HepG2 (cell line): Measurements from ENCODE around the gene IL16. TPM values are rescaled to one million over a fixed set of nuclear protein-coding genes. Genes with fewer than 3 reads are reported as not detected.

ENCODE experiments used
- ATAC-seq: fragments of 200-7000 bp; cut with Tn5 transposase; 3 replicates; pipeline ENCODE4 v1.9.1; 2020; ENCODE audit warnings: mild to moderate bottlenecking, moderate library complexity
- BruUV-seq: library from RNA; stranded (reverse); fragments of 400-500 nt; replicated peaks from 2 replicates; lab custom pipeline; 2021; lab: Mats Ljungman, UMichigan
- CTCF ChIA-PET: fragments of 300-600 bp; formaldehyde crosslinking; extraction: SDS; loops from one replicate; lab custom pipeline; 2021; ENCODE audit warnings: low total read pairs, inconsistent platforms, low intra/inter-chr PET ratio; lab: Yijun Ruan, JAX
- POLR2A ChIA-PET: fragments of 350-600 bp; sonication (Branson Sonifier 250); formaldehyde crosslinking; loops from one replicate; lab custom pipeline; 2020; ENCODE audit warnings: antibody characterized with exemption, inconsistent platforms; lab: Yijun Ruan, JAX
- DNase-seq: peaks from one replicate; pipeline ENCODE4 v3.0.0-alpha.2; 2015; ENCODE audit warnings: low spot score
- FAIRE-seq: peaks from 3 replicates; lab custom pipeline; 2011; peaks lifted over from hg19 to GRCh38; lab: Jason Lieb, UNC
- H2AFZ ChIP-seq: one replicate; pipeline ENCODE4 v1.6.1; 2011; ENCODE audit warnings: low read length, inconsistent platforms
- H3K27ac ChIP-seq: fragments of 300-600 bp; 3 replicates; pipeline ENCODE4 v1.8.0; 2011; ENCODE audit warnings: mixed run types, mild to moderate bottlenecking, mixed read lengths, low read length, inconsistent platforms; ENCODE audit not compliant: insufficient read depth; ENCODE audit errors: extremely low read length
- H3K27me3 ChIP-seq, 2 experiments: fragments of 200-600 bp in 1 of 2; 2 replicates in 1 of 2; 3 replicates in 1 of 2; pipeline versions ENCODE4 v1.6.0 to v1.8.0; 2011; ENCODE audit warnings: low read length in 2 of 2, mild to moderate bottlenecking in 2 of 2, moderate library complexity in 2 of 2, inconsistent platforms in 1 of 2; ENCODE audit not compliant: insufficient read depth in 2 of 2, control insufficient read depth in 1 of 2
- H3K36me3 ChIP-seq, 2 experiments: fragments of 200-600 bp in 1 of 2; replicated peaks in 1 of 2; 2 replicates in 1 of 2; 3 replicates in 1 of 2; pipeline versions ENCODE4 v1.5.1 to v1.8.0; 2011; ENCODE audit warnings: low read length in 2 of 2, inconsistent platforms in 1 of 2; ENCODE audit not compliant: insufficient read depth in 2 of 2, control insufficient read depth in 1 of 2
- H3K4me1 ChIP-seq: 2 replicates; pipeline ENCODE4 v1.5.1; 2012; ENCODE audit warnings: low read length, inconsistent platforms; ENCODE audit not compliant: insufficient read depth
- H3K4me2 ChIP-seq: 2 replicates; pipeline ENCODE4 v1.6.0; 2011; ENCODE audit warnings: low read depth, low read length, inconsistent platforms
- H3K4me3 ChIP-seq, 3 experiments: fragments of 200-600 bp in 1 of 3; sonication (generic), shearing (Covaris generic) in 1 of 3; replicated peaks in 1 of 3; 2 replicates each; pipeline ENCODE4 v1.5.1; 2011 to 2016; ENCODE audit warnings: low read length in 3 of 3, inconsistent platforms in 2 of 3, low read depth in 2 of 3, mild to moderate bottlenecking in 2 of 3, control low read depth in 1 of 3, mixed read lengths in 1 of 3; ENCODE audit not compliant: insufficient read depth in 1 of 3
- H3K79me2 ChIP-seq: one replicate; pipeline ENCODE4 v1.6.1; 2011; ENCODE audit warnings: low read length, inconsistent platforms; ENCODE audit not compliant: insufficient read depth
- H3K9ac ChIP-seq: 2 replicates; pipeline ENCODE4 v1.6.0; 2011; ENCODE audit warnings: mild to moderate bottlenecking, low read depth, low read length, inconsistent platforms; ENCODE audit not compliant: insufficient read depth
- H3K9me3 ChIP-seq: 2 replicates; pipeline ENCODE4 v1.5.1; 2012; ENCODE audit warnings: mild to moderate bottlenecking, low read length
- H4K20me1 ChIP-seq: 2 replicates; pipeline ENCODE4 v1.6.0; 2011; ENCODE audit warnings: inconsistent platforms, mild to moderate bottlenecking, low read length, moderate library complexity; ENCODE audit not compliant: insufficient read depth
- HMG20B ChIP-seq: conservative IDR thresholded peaks from 2 replicates; pipeline ENCODE4 v1.6.1; 2016; ENCODE audit warnings: missing genetic modification reagents, missing compliant biosample characterization
- KLF12 ChIP-seq: sonication (generic); formaldehyde crosslinking; IDR thresholded peaks from 2 replicates; pipeline ENCODE4 v1.4.0; 2020; ENCODE audit warnings: missing genetic modification reagents, borderline replicate concordance
- ZC3H13 ChIP-seq: sonication (generic); formaldehyde crosslinking; IDR thresholded peaks from 2 replicates; pipeline ENCODE4 v1.8.1; 2023; ENCODE audit warnings: mild to moderate bottlenecking, missing genetic modification reagents, moderate library complexity
- ZNF142 ChIP-seq: sonication (generic); formaldehyde crosslinking; IDR thresholded peaks from 2 replicates; pipeline ENCODE4 v1.4.0; 2020; ENCODE audit warnings: missing genetic modification reagents
- ZNF670 ChIP-seq: sonication (generic); formaldehyde crosslinking; IDR thresholded peaks from 2 replicates; pipeline ENCODE4 v1.8.0; 2022; ENCODE audit warnings: mild to moderate bottlenecking, missing genetic modification reagents, borderline replicate concordance
- WGBS: methylation state at CpG from one replicate; pipeline ENCODE4 v1.1.6; 2017; ENCODE audit warnings: low lambda C conversion rate; 5-methylcytosine and 5-hydroxymethylcytosine counted together
- in situ Hi-C: cut with HindIII; loops from 2 replicates; pipeline ENCODE4 v1.10.0; 2017; ENCODE audit warnings: low pct_unique_long_range_greater_than_20kb; ENCODE audit not compliant: extremely low pct_ligation_motif_present
- intact Hi-C: fragments of 100-400 bp; cut with micrococcal nuclease; formaldehyde crosslinking; loops from one replicate; pipeline ENCODE4 v1.10.0; 2022; ENCODE audit not compliant: unreplicated experiment
- polyA plus RNA-seq, 8 experiments: library from polyadenylated mRNA; depleted of rRNA in 3 of 8; stranded (reverse) in 7 of 8; unstranded in 1 of 8; fragments of >200 nt; fragmentation: Illumina TruSeq in 4 of 8; extraction: Trizol in 4 of 8; gene quantifications; 2 replicates each; pipeline versions ENCODE4 v1.2.1 to v1.2.3, GENCODE V29; 2011 to 2016; ENCODE audit warnings: low read depth in 4 of 8, missing spikeins in 1 of 8, mixed read lengths in 1 of 8; ENCODE audit not compliant: insufficient read depth in 1 of 8
- total RNA-seq, 5 experiments: library from RNA; depleted of rRNA; stranded (reverse); fragments of >200 nt; fragmentation: Illumina TruSeq; extraction: Trizol; gene quantifications; 2 replicates each; pipeline ENCODE4 v1.2.3, GENCODE V29; 2016; ENCODE audit warnings: low read depth in 1 of 5

IL16 gene
- total and polyA plus RNA-seq, 2 of the 13 experiments (the other 11 are each of a cell fraction or from before 2014, with no cell fraction given), result 0.03 TPM; not detected in 1

- TF ChIP-seq KLF12 (CRISPR knock-in tag) (no peak), HMG20B (CRISPR knock-in tag) (no peak), ZNF142 (CRISPR knock-in tag) (no peak)
Observed at GRCh38 chr15:81270188-81270587, 73.5 kb downstream of the IL16 start (continued).

- Histone ChIP-seq H2AFZ (no peak overlapping the region), H3K4me3 (no peak overlapping the region), H3K27ac (no peak overlapping the region), H3K79me2 (no peaks in the 10 kb centered on the region), H3K9me3 (no peaks in the 10 kb centered on the region), H3K27me3 (peaks cover 0 to 5% of the 10 kb centered on the region in 2 experiments; a peak in 1 of 5 replicates), H3K4me2 (no peak overlapping the region), H4K20me1 (no peaks in the 10 kb centered on the region), H3K36me3 (no peaks in the 10 kb centered on the region), H3K9ac (no peak overlapping the region), H3K4me1 (peaks cover 5% of the 10 kb centered on the region)
- DNase-seq, result no peak
- ATAC-seq, result no peak
- CTCF ChIA-PET, result no interaction called here
- FAIRE-seq, result no peak
- POLR2A ChIA-PET, result no interaction called here
- in situ Hi-C loops (no loop called here), intact Hi-C loops (no loop called here)
- BruUV-seq, result no TSS peak
- TF ChIP-seq ZC3H13 (CRISPR knock-in tag) (no peak), ZNF670 (CRISPR knock-in tag) (no peak)
- 53% methylated on average over 11 of the region's 11 CpGs for WGBS
Observed at GRCh38 chr15:81270781-81271491, 74.3 kb downstream of the IL16 start.
